Measurements from ENCODE around the gene MR1.

MR1 gene

DNA sequence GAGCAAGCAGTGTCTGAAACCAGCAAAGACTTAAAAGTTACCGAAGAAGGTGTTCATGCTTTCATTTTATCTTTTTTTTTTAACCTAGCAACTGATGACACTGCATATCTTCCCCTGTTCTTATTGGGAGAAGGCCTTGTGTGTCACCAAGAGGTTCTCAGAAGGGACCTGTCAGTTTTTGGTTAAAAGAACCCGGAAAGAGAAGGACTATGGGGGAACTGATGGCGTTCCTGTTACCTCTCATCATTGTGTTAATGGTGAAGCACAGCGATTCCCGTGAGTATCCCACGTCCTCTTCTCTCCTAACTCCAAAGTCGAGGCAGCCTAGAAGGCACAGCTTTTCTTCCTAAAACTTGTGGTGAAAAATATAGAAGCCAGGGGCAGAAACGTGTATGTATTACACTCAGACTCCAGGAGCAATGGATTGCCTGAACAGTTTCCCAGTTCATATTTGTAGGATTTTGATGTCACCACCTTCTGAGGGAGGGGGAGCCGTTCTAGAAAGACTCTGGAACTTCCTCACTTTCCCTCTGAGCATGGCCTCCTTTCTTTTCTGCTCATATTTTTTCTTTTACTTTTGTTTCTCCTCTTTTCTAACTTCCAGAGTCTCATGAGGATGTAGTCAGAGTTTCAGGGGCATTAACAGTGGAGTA lies at the start of gene MR1:
TSS of gene MR1 (plus strand) at position 185 of the 653 bp plus-strand sequence. CDS start at position 210, 25 bp downstream.
- no peak for DNase-seq (ENCODE audit: low read depth in 2 of 2)

DNA sequence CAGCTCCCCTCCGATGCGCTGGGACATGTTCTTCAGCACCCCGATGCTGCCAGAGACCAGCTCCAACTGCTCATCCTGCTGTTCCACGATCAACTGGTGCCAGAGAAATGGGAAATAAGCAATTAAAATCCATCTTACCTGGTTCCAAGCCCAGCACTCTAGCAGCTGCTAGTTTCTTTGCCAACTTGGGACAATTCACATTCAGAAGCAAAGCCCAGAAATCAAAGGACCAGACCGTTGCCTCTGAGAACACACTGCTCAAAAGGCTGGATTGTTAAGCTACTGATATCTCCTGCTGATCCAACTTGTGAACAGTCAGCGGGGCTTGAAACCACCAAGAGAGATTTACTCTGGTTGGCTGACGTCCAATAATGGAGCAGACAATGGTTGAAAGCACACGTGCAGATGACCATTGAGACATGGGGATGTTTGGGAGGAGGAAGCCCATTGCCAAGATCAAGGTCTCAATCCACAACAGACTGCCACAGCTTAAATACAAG lies 45.5 kb upstream of the MR1 start:
- no peak for DNase-seq (ENCODE audit: low read depth in 2 of 2)

DNA sequence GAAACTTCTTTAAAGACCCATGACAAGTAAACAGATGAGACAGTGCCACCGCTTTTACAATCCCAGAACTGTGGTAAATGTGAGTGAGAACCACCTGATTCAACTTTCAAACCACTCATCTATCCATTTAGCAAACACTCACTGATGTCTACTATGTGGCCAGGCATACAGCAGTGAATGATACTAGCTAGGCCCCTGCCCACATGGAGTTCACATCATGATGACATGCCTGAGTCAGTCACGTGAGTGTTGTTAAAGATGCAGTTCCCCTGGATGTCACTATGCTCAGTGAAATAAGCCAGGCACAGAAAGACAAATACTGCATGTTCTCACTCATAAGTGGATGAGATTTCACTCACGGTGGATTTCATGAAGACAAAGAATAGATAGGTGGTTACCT lies 39.5 kb upstream of the MR1 start:
- no peak for DNase-seq (ENCODE audit: low read depth in 2 of 2)

DNA sequence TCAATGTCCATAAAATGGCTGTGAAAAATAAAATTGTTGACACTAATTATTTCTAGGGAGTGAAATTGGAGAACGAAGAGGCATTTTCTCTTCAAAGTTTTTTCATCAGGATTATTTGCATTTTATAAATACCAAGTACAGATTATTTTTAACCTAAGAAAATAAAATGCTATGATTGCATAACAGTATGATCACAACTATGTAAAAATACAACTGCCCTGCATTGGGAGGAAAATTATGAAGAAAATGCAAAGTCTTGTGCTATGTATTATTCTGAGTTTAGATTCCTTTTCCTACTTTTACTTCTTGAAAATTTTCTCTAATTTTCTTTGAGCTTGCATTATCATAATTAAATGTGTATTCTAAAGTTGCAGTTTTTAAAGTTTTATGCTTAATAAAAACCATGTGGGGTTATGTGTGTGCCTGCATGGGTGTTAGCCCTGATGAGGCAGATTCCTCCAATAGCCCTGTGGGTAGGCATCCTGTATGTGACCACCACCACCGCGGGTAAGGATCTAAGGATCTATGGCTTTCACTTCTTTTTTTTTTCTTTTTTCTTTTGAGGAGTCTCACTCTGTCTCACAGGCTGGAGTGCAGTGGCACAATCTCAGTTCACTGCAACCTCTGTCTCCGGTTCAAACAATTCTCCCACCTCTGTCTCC lies 35.8 kb upstream of the MR1 start:
- DNase-seq (ENCODE audit: low read depth in 2 of 2), result no peak

DNA sequence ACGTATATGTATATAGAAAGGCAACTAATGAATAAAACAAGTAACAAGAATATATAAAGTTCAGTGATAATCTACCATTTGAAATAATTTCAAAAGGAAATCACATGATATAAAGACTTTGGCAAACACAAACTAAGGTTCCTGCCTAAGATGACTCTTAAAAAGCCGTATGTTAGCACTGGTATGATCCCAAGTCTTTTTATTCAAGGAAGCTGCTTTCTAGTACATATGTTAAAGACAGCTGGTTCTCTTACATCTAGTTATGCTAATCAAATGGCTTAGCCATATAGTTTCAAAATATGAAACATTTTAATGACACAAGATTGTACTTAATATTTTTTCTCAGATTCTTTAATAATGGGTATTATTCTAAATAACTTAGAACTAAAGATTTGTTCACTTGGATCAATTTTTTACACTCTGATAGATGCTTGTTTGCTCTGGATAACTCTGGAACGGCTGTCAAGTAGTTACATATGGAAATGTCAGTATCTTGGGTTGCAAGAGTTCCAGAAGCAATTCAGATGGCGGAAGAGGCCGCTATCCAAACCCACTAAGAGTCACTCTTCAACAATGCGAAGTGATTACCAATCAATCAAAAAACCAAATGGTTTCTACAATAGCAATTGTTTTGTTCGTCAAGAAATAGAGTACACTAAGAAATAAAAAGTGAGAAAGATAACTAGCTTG lies 32.5 kb upstream of the MR1 start:
- DNase-seq (ENCODE audit: low read depth in 2 of 2), result no peak

DNA sequence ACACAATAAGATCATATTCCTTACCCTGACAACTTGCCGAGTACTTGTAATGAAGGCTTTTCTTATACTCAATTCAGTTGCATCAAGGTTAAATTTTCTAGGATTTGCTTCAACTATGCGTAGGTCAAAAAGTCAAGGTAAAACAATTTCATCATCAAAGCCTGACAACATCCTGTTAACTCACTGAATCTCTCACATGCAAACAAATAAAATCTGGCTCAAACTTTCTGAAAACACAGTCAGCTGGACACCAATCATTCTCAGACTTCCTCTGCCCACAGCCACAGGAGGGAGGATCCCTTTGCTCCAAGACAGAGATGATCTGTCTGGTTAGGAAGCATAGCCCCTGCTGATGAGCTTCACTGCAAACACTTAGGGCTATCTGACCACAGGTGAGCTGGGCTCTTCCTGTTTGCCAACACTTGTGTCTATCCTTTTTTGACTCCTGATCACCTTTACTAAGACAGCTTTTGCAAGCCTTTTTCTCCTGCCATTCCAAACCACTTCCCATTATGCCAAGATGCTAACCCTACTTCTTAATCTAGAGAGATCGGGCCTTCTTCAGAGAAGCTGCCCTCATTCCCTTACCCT lies 31.1 kb upstream of the MR1 start:
- no peak for DNase-seq (ENCODE audit: low read depth in 2 of 2)

DNA sequence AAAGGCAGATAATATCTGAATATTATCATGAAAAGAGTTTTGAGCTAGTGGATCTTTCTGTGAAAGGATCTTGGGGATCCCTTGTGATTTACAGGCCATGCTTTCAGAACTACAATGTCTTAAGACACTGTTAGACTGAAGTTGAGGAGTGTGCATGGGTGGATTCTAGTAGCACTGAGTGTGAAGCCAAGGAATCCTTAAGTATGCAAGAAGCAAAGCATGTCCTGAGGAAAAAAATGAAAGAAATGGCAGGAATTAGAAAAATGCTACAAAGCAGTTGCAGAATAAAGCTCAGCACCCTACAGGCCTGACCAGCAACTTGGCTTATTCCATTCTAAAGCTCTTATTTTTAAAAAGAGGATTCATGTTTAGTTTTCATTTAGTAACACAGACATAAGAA lies 23.0 kb upstream of the MR1 start:
- no peak for DNase-seq (ENCODE audit: low read depth in 2 of 2)

DNA sequence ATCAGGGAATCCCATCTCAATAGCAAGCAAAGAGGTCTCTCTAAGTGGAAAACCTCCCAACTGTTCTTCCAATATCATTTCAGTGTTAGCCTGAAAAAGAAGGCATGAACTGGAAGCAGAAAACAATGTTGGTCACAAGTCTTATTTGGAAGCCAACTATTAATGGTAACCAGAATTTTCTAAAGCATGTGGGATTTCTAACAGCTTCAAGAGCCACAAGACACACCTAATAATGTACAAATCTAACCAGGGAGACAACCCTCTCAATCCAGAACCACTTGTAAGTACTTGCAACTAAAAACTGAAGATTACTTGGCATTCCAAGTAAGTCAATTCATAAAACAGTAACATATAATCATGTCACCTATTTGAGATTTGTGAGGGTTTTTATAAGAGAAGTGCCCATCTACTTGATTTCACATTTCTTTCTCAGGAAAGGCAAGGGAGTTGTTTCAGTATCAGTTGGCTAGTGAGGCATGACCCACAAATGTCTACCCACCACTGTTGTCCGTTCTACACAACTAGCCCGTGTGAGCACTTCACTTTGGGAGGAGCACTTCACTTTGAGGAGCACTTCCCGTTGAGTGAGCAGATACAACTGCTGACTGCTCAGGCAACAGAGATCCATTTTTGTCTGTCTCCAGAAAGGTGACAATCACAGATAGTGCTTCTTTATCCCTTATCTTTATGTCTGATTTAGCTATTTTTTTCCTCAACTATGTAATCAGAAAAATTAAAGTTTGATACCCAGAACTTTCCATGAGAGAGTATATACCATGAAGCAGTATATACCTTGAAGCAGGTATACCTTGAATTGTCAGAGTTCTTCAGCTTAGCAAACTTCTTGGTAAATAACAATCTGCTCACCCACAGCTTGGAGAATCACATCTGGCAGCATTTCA lies 22.2 kb upstream of the MR1 start:
- DNase-seq (ENCODE audit: low read depth in 2 of 2), result no peak

DNA sequence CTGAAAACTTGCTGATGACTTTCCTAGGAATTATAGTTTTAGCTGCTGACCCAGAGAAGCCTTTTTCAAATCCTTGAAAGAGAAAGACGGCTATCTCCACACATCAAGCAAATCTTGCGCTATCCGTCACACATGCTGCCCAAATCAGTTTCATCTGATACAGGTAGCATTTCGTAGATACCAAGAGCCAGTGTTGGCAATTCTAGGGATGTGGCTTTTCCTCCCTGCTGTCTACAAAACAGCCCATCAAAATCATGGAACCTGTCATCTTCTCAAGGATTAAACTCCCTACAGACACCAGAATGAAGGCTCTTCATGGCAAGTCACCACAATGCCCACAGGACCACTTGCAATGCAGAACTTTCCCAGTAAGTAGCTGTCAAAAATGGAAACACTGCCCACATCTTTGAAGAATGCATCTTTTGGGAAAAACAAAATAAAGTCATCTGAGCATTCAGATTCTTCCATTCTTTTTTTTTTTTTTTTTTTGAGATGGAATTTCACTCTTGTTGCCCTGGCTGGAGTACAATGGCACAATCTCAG lies 21.5 kb upstream of the MR1 start:
- DNase-seq (ENCODE audit: low read depth in 2 of 2), result no peak

DNA sequence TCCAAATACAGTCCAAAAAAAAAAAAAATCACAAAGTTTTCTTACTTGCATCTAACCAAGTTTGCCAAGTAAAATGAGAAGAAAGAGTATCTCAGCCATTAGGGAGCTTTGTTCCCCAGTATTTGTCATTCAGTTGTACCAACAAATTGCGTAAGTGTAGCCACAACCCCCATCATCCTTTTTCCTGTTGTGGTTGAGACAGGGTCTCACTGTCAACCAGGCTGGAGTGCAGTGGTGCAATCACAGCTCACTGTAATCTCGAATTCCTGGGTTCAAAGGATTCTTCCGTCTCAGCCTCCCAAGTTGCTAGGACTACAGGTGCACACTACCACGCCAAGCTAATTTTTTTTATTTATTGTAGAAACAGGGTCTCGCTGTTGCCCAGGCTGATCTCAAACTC lies 20.6 kb upstream of the MR1 start:
- DNase-seq (ENCODE audit: low read depth in 2 of 2), result no peak

DNA sequence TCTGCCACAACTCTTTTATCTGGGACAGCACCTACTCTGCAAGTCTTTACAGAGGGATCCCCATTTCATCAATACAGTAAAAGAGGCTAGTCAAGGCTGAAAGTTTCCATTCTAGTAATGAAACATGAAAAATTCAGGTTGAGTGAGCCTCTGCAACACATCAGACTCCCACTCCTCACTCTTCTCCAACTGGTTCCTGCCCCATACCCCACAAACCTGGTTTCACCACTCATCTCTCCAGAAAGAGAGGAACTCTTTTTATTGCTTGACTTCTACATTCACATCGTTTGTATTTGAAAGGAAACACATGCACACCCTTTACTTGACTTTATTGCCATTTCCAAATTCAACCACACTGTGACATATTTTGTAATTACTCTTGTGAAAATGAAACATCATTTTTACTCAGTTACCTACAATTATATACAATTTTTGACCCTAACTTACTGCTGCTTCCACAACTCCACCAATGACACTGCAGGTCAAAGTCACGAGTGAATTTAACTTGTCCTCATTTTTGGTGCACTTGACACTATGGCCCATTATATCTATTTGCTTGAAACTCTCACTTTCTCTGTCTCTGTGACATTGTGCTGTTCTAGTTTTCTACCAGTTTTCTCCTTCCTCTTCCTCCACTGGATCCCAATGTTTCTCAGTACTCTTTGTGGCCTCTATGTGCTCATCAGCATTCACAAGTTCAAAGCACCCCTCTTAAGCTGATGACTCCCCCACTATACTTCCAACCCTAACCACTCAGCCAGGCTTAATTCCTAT lies 19.1 kb upstream of the MR1 start:
- no peak for DNase-seq (ENCODE audit: low read depth in 2 of 2)

DNA sequence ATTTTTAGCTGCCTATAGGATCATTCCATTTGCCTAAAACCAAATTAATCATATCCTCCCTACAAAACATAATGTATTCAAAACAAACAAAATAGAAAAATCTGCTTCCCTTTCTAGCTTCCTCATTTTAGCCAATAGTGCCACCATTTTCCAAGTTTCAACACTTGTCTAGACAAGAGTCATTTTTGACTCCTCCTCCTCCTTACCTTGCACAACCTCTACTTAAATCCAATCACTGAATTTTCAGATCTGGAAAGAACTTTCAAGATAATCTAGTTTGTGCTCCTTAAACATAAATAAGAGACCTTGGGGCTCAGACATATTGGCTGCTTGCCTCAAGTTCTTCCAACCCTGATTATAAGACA lies 18.6 kb upstream of the MR1 start:
- no peak for DNase-seq (ENCODE audit: low read depth in 2 of 2)

DNA sequence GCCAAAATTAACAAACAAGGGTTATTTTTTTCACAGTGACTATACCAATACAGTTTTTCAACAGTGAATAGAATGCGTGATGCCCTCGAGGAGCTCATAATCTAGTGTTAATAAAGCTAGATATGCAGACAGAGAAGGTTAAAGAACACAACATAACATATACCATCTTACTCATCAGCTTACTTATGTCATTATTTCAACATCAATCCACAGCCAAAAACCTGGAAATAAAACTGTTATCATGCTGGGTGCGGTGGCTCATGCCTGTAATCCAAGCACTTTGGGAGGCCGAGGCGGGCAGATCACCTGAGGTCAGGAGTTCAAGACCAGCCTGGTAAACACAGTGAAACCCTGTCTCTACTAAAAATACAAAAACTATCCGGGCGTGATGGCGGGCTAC lies 17.2 kb upstream of the MR1 start:
- DNase-seq (ENCODE audit: low read depth in 2 of 2), result no peak

DNA sequence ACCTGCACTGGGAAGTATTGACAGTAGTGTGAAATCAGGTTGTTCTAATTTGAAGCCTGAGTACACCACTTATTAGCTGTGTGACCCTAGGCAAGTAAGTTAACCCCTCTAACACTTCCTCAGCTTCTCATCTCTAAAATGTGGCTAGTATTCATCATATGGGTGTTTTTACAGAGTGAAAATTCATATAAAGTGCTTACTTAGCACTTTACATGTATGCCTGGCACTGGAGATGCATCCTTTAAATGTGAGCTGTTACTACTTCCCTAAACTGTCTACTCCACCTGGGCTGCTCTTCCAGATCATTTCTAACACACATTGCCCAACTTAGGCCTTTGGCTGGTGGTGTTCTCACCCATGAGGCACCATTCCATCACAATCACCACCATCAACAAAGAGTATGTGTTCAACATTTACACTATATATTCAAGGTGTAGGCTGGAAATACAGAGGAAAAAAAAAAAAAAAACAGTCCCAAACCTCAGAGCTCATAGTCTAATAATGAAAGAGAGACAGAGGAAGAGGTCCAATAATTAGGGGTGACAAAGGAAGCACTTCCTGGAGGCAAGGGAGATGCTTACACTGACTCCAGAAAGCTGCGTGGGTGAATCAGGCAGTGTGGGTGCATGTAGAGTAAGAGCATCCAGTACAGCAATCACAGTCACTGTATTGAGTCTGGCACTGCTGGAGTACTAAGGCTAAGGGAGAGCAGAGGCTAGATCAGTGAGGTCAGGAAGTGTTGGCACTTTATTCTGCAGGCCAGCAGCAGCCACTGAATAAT lies 14.7 kb upstream of the MR1 start:
- DNase-seq (ENCODE audit: low read depth in 2 of 2), result no peak

DNA sequence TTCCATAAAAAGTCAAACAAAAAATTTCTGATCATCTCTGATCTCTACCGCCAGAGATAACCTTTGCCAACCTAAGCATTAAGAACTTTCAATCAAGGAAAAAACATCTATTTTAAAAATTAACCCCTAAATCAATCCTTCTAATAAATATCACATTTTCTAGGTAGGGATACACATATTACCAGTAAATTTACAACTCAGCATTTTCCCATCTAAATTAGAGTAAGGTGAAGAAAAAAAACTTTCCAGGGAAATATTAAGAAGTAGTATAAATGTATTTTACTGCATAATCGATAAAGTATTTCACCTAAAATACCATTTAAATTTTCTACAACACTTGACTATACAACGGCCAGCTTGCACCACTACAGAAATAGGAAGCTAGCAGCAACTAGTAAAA lies 12.6 kb upstream of the MR1 start:
- DNase-seq (ENCODE audit: low read depth in 2 of 2), result no peak

DNA sequence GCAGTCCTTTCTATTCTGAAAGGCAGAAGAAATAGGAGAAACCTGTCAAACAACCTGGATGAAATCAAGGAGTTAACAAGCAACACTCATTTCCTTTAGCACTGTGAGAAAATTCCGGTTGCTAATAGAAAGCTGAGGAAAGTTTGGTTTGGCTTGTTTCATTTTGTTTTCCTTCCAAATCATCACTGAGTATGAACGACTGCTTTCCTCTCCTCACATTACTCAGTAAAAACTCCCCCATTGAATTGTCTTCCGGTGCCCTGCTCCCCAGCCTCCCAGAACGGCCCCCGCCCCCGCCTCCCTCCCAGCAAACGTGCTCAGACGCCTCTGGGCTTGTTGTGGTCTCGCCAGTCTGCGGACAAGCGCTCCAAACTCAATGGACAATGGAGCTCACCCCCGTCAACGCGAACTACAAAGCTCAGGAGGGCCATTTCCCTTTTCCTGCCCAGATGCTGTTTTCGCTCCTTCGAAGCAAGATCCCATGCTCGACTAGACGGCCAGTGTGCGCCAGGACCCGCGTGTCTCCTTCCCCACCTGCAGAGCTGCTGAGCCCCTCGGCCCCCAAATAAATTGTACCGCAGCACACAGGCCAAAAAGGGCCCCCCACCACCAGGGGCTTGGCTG lies 11.9 kb upstream of the MR1 start:
- DNase-seq (ENCODE audit: low read depth in 2 of 2), result peak; percentile 34 to 41

DNA sequence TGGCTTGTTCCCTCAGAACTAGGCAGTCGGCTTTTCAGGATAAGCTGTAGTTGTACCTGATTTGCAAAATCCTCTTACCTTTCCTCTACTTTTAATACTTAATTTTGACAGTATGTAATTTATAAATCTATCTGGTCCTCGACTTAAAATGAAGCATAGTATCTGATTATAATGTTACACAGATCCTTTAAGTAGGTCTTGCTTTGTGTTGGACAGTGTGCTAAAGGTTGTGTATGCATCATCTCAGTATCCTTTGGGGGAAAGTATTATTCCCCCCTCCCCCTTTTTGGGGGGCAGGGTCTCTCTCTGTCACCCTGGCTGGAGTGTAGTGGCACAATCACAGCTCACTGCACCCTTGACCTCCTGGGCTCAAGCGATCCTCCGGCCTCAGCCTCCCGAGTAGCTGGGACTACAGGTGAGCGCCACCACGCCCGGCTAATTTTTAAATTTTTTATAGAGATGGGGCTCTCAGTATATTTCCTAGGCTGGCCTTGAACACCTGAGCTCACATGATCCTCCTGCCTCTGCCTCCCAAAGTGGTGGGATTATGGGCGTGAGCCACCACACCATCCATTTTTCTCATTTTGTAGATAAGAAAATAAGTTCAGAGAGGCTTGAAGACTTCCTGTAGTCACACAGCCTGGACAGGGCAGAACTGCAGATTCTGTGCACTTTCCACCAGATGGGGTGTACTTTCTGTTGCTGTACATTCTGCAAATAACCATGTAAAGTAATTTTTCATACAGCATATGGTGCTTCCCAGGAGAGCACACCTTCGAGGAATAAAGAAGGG lies 10.3 kb upstream of the MR1 start:
- DNase-seq (ENCODE audit: low read depth in 2 of 2), result no peak

DNA sequence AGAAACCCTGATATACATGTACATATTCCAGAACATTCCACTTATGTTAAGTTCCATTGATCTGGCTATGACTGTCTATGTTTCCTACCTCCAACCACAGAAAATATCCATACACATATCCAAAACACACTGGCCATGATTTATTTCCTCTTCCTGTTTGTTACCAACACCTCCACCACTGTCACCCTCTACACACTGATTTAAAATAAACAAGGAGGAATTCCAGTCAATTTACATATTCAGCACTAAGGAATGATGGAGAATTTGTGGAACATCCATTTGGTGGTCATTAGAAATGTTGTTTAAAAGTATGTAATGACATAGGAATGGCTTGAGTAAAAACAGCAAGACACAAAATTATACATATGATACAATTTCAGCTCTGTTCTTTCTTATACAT lies 5.6 kb upstream of the MR1 start:
- DNase-seq (ENCODE audit: low read depth in 2 of 2), result no peak

DNA sequence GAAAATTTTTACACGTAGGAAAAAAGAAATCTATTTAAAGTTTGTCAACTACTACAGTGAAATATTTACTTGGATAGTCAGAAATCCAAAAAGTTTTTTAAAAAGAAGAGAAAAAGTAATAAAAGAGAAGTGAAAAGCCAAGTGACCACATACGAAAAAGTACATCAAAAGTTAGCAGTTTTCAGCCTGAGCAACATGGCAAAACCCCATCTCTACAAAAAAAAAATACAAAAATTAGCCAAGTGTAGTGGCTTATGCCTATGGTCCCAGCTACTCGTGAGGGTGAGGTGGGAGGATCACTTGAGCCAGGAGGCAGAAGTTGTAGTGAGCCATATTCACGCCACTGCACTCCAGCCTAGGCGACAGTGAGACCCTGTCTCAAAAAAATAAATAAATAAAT lies 5.2 kb upstream of the MR1 start:
- DNase-seq (ENCODE audit: low read depth in 2 of 2), result no peak

Data from activated CD8-positive, alpha-beta memory T cell treated with anti-CD3 and anti-CD28 coated beads for 4 hours (primary cell).